Transverse colon (tissue), 4 donors: ENCODE results near the gene DIPK1B. TPM values are rescaled to one million over a fixed set of nuclear protein-coding genes. Genes with fewer than 3 reads are reported as not detected.
"Not testable (repeated sequence)": the region's sequence is repeated elsewhere in the genome, so short reads cannot be mapped to it uniquely, and the experiment has no call there.

Experiments
- DNase-seq: peaks from one replicate; pipeline ENCODE4 v3.0.0-alpha.2; 2019
- H3K27ac ChIP-seq, 4 donors: fragments of 200-600 bp; sonication (generic); 2 replicates each; pipeline ENCODE4 v1.5.1; 2016 to 2018; ENCODE audit warnings: inconsistent platforms in 4 of 4
- H3K27me3 ChIP-seq: fragments of 200-600 bp; sonication (generic); 2 replicates; pipeline ENCODE4 v1.5.1; 2017; ENCODE audit warnings: inconsistent platforms
- H3K36me3 ChIP-seq, 4 donors: fragments of 200-600 bp; sonication (generic); 2 replicates each; pipeline ENCODE4 v1.5.1; 2017 to 2019; ENCODE audit warnings: inconsistent platforms in 4 of 4
- H3K4me1 ChIP-seq, 4 donors: fragments of 200-600 bp; sonication (generic); 2 replicates each; pipeline ENCODE4 v1.5.1; 2017 to 2020; ENCODE audit warnings: inconsistent platforms in 4 of 4
- H3K4me3 ChIP-seq, 4 donors: fragments of 200-600 bp; sonication (generic); 1 replicate in 1 of 4; 2 replicates in 3 of 4; pipeline versions ENCODE4 v1.5.1 to v1.6.1; 2017 to 2019; ENCODE audit warnings: inconsistent platforms in 4 of 4
- H3K9me3 ChIP-seq, 2 donors: fragments of 200-600 bp; sonication (generic); 2 replicates each; pipeline ENCODE4 v1.5.1; 2017 to 2019; ENCODE audit warnings: inconsistent platforms in 2 of 2
- CTCF ChIP-seq, 5 experiments: fragments of 200-600 bp in 3 of 5; fragments of 450-650 bp in 2 of 5; sonication (generic) in 3 of 5; IDR thresholded peaks; 1 replicate in 2 of 5; 2 replicates in 3 of 5; pipeline ENCODE4 v1.5.1; 2016 to 2017; ENCODE audit warnings: antibody characterized with exemption in 5 of 5, inconsistent platforms in 3 of 5, mild to moderate bottlenecking in 2 of 5, moderate library complexity in 1 of 5
- EP300 ChIP-seq: sonication (generic); formaldehyde crosslinking; IDR thresholded peaks from one replicate; pipeline ENCODE4 v1.6.1; 2017; ENCODE audit warnings: antibody characterized with exemption, low read depth
- POLR2A ChIP-seq: fragments of 450-650 bp; IDR thresholded peaks from one replicate; pipeline ENCODE4 v1.6.1; 2016; ENCODE audit warnings: antibody characterized with exemption, mild to moderate bottlenecking, moderate library complexity
- POLR2AphosphoS5 ChIP-seq, 3 donors: sonication (generic); formaldehyde crosslinking; IDR thresholded peaks; one replicate each; pipeline ENCODE4 v1.6.1; 2016; ENCODE audit warnings: antibody characterized with exemption in 3 of 3
- WGBS, 2 donors: methylation state at CpG; one replicate each; pipeline ENCODE4 v1.1.5; 2018; ENCODE audit warnings: low coverage in 1 of 2; 5-methylcytosine and 5-hydroxymethylcytosine counted together
- in situ Hi-C, 4 donors: fragments of 200-750 bp; cut with MboI; loops; one replicate each; pipeline versions ENCODE4 v1.15.0 to v1.15.1; 2017; ENCODE audit warnings: low sequenced_read_pairs in 3 of 4, low pct_ligation_motif_present in 1 of 4, low pct_unique_long_range_greater_than_20kb in 1 of 4
- intact Hi-C: fragments of 100-400 bp; cut with DNase I; formaldehyde crosslinking; loops from one replicate; pipeline ENCODE4 v1.15.1; 2023; ENCODE audit warnings: low total_unique reads
- total RNA-seq, 4 donors: library from RNA; depleted of rRNA; stranded (reverse); fragments of >200 nt; gene quantifications; one replicate each; pipeline ENCODE4 v1.1.0, GENCODE V29; 2016

DIPK1B gene
- total RNA-seq, 4 donors from 2014 or later = 3.5 to 12.3 (median 3.9) TPM

GRCh38 chr9:136710543-136710942, 1.8 kb upstream of the DIPK1B start:
- Histone ChIP-seq H3K9me3 (no peaks in the 10 kb centered on the region), H3K27me3 (peaks cover 59% of the 10 kb centered on the region), H3K4me1 (peaks cover 9 to 15% (median 13%) of the 10 kb centered on the region in 4 donors), H3K36me3 (no peaks in the 10 kb centered on the region), H3K4me3 (no peak overlapping the region), H3K27ac (no peak overlapping the region)
- TF ChIP-seq CTCF (IDR thresholded peaks at IDR 0.05) (no peak), POLR2A (no peak), POLR2AphosphoS5 (IDR thresholded peaks at IDR 0.05) (no peak), EP300 (no peak)
- intact Hi-C loops (no loop called here), in situ Hi-C loops (no loop called here)
- DNase-seq = no peak
- 62 to 89% methylated on average over 2 to 7 of the region's 7 CpGs for WGBS, 2 donors

- H3K4me1 ChIP-seq = peaks cover 9 to 15% (median 13%) of the 10 kb centered on the region in 4 donors
- H3K27me3 ChIP-seq = peaks cover 65% of the 10 kb centered on the region
- H3K4me3 ChIP-seq, intact Hi-C loops, DNase-seq, in situ Hi-C loops, H3K9me3 ChIP-seq, H3K36me3 ChIP-seq: not testable (repeated sequence)
- WGBS, 2 donors = 8 to 27% methylated on average over 2 to 4 of the region's 4 CpGs
- H3K27ac ChIP-seq = peak overlapping the region in 1 of 4 donors; percentile 53
Measured at GRCh38 chr9:136711219-136711648, 1.1 kb upstream of the DIPK1B start.

- no peak for DNase-seq
- TF ChIP-seq POLR2AphosphoS5 (IDR thresholded peaks at IDR 0.05) (no peak), CTCF (IDR thresholded peaks at IDR 0.05) (no peak), POLR2A (no peak), EP300 (no peak)
- Histone ChIP-seq H3K4me1 (peaks cover 9 to 15% (median 13%) of the 10 kb centered on the region in 4 donors), H3K27ac (peak overlapping the region; percentile 20 to 72 (median 54)), H3K36me3 (no peaks in the 10 kb centered on the region), H3K4me3 (peak overlapping the region; percentile 30 to 54 (median 42)), H3K27me3 (peaks cover 77% of the 10 kb centered on the region), H3K9me3 (no peaks in the 10 kb centered on the region)
- in situ Hi-C loops = no loop called here
- intact Hi-C loops = no loop called here
- 10 to 11% methylated on average over 17 to 33 of the region's 56 CpGs for WGBS, 2 donors
Measured at GRCh38 chr9:136712690-136713544, 545 bp downstream of the DIPK1B start.

GRCh38 chr9:136713550-136713949, 1.2 kb downstream of the DIPK1B start:
- intact Hi-C loops (no loop called here), in situ Hi-C loops (no loop called here)
- 50% methylated on average over 6 of the region's 8 CpGs; no CpG with 5 or more reads in 1 of the 2 donors for WGBS, 2 donors
- Histone ChIP-seq H3K4me3 (peak overlapping the region in 1 of 4 donors; percentile 54), H3K4me1 (peaks cover 9 to 15% (median 13%) of the 10 kb centered on the region in 4 donors), H3K36me3 (no peaks in the 10 kb centered on the region), H3K27me3 (peaks cover 77% of the 10 kb centered on the region), H3K27ac (peak overlapping the region in 3 of 4 donors; percentile 52 to 72 (median 57)), H3K9me3 (no peaks in the 10 kb centered on the region)
- TF ChIP-seq EP300 (no peak), CTCF (IDR thresholded peaks at IDR 0.05) (no peak), POLR2AphosphoS5 (IDR thresholded peaks at IDR 0.05) (no peak), POLR2A (no peak)
- DNase-seq = no peak
